GM12878 (cell line): ENCODE data around the gene MICAL3. TPM values are rescaled to one million over a fixed set of nuclear protein-coding genes. Genes with fewer than 3 reads are reported as not detected.

ENCODE experiments used
- ATAC-seq: fragments of 200-7000 bp; cut with Tn5 transposase; 3 replicates; pipeline ENCODE4 v1.9.1; 2020; ENCODE audit warnings: mild to moderate bottlenecking, moderate library complexity
- BruUV-seq: library from RNA; stranded (reverse); fragments of 400-500 nt; replicated peaks from 2 replicates; lab custom pipeline; 2021; lab: Mats Ljungman, UMichigan
- CTCF ChIA-PET: fragments of 300-600 bp; sonication (Branson Sonifier 250); formaldehyde crosslinking; extraction: SDS; loops from one replicate; lab custom pipeline; 2021; ENCODE audit warnings: inconsistent platforms; lab: Yijun Ruan, JAX
- POLR2A ChIA-PET: fragments of 350-600 bp; formaldehyde crosslinking; extraction: SDS; loops from one replicate; lab custom pipeline; 2021; ENCODE audit warnings: inconsistent platforms; lab: Charles Lee
- RAD21 ChIA-PET: fragments of 300-600 bp; sonication (Branson Sonifier 250); formaldehyde crosslinking; loops from one replicate; lab custom pipeline; 2023; ENCODE audit warnings: antibody characterized with exemption; ENCODE audit not compliant: unreplicated experiment; lab: Charles Lee
- SMC1A ChIA-PET: fragments of 300-600 bp; sonication (Branson Sonifier 250); formaldehyde crosslinking; loops from one replicate; lab custom pipeline; 2023; ENCODE audit not compliant: unreplicated experiment, uncharacterized antibody; lab: Charles Lee
- DNase-seq: peaks from one replicate; pipeline ENCODE4 v3.0.0-alpha.2; 2011; ENCODE audit warnings: low read depth, low spot score
- FAIRE-seq: peaks from 3 replicates; lab custom pipeline; 2011; peaks lifted over from hg19 to GRCh38; lab: Jason Lieb, UNC
- H2AFZ ChIP-seq: 2 replicates; pipeline ENCODE4 v1.6.0; 2011; ENCODE audit warnings: low read depth, low read length, control low read depth; ENCODE audit not compliant: control insufficient read depth
- H3K27ac ChIP-seq: 2 replicates; pipeline ENCODE4 v1.5.1; 2011; ENCODE audit warnings: control low read depth; ENCODE audit not compliant: control insufficient read depth, insufficient read depth
- H3K27me3 ChIP-seq, 2 experiments: replicated peaks in 1 of 2; 2 replicates each; pipeline versions ENCODE4 v1.6.0 to v1.6.1; 2011; ENCODE audit warnings: low read length in 1 of 2; ENCODE audit not compliant: control insufficient read depth in 2 of 2, insufficient read depth in 2 of 2
- H3K36me3 ChIP-seq, 2 experiments: 2 replicates each; pipeline ENCODE4 v1.5.1; 2011; ENCODE audit warnings: low read length in 1 of 2; ENCODE audit not compliant: control insufficient read depth in 2 of 2, insufficient read depth in 2 of 2
- H3K4me1 ChIP-seq: 2 replicates; pipeline ENCODE4 v1.6.1; 2011; ENCODE audit warnings: mild to moderate bottlenecking, low read length, moderate library complexity, mixed read lengths; ENCODE audit not compliant: control insufficient read depth, insufficient read depth
- H3K4me2 ChIP-seq: 2 replicates; pipeline ENCODE4 v1.6.0; 2011; ENCODE audit warnings: control low read depth; ENCODE audit not compliant: control insufficient read depth, insufficient read depth
- H3K4me3 ChIP-seq: fragments of 200-600 bp; sonication (generic); 2 replicates; pipeline ENCODE4 v1.5.1; 2016
- H3K79me2 ChIP-seq: 2 replicates; pipeline ENCODE4 v1.6.0; 2011; ENCODE audit warnings: low read length; ENCODE audit not compliant: control insufficient read depth, insufficient read depth
- H3K9ac ChIP-seq: 2 replicates; pipeline ENCODE4 v1.8.0; 2011; ENCODE audit warnings: low read length, control low read depth, mixed read lengths; ENCODE audit not compliant: control insufficient read depth, insufficient read depth
- H3K9me3 ChIP-seq: replicated peaks from 3 replicates; pipeline ENCODE4 v1.5.1; 2011; ENCODE audit warnings: mild to moderate bottlenecking, low read length; ENCODE audit not compliant: control insufficient read depth, insufficient read depth
- H4K20me1 ChIP-seq: 2 replicates; pipeline ENCODE4 v1.6.0; 2011; ENCODE audit not compliant: control insufficient read depth, insufficient read depth
- ASH2L ChIP-seq: fragments of 300-600, 200-600 bp; sonication (generic); IDR thresholded peaks from 2 replicates; pipeline ENCODE4 v1.6.1; 2017; ENCODE audit warnings: low read depth, mild to moderate bottlenecking, borderline replicate concordance
- ATF7 ChIP-seq: fragments of 450-650 bp; IDR thresholded peaks from 2 replicates; pipeline ENCODE4 v1.6.1; 2016; ENCODE audit warnings: low read depth, mild to moderate bottlenecking
- BACH1 ChIP-seq: fragments of 450-650 bp; IDR thresholded peaks from 2 replicates; pipeline ENCODE4 v1.6.1; 2017; ENCODE audit warnings: mild to moderate bottlenecking, borderline replicate concordance
- BCLAF1 ChIP-seq: fragments of 450-650 bp; IDR thresholded peaks from 2 replicates; pipeline ENCODE4 v1.6.1; 2017; ENCODE audit warnings: antibody characterized with exemption, mild to moderate bottlenecking, moderate library complexity
- BMI1 ChIP-seq: fragments of 450-650 bp; IDR thresholded peaks from 2 replicates; pipeline ENCODE4 v1.6.1; 2016; ENCODE audit warnings: mild to moderate bottlenecking, moderate library complexity, borderline replicate concordance
- HCFC1 ChIP-seq: fragments of 150-350 bp; IDR thresholded peaks from 2 replicates; pipeline ENCODE4 v1.6.1; 2014; ENCODE audit warnings: low read length
- MEF2B ChIP-seq: fragments of 450-650 bp; IDR thresholded peaks from 2 replicates; pipeline ENCODE4 v1.6.1; 2018; ENCODE audit warnings: mild to moderate bottlenecking, moderate library complexity; ENCODE audit not compliant: partially characterized antibody, poor library complexity, severe bottlenecking
- NFYB ChIP-seq: IDR thresholded peaks from 2 replicates; pipeline ENCODE4 v1.6.1; 2011; ENCODE audit warnings: low read depth, mild to moderate bottlenecking, low read length, improper control_type of control experiment, moderate library complexity; ENCODE audit not compliant: insufficient read depth
- RELB ChIP-seq: fragments of 450-650 bp; IDR thresholded peaks from 2 replicates; pipeline ENCODE4 v1.6.1; 2017; ENCODE audit warnings: low read depth, mild to moderate bottlenecking, moderate library complexity
- SREBF1 ChIP-seq: IDR thresholded peaks from 2 replicates; pipeline ENCODE4 v1.6.1; 2012; ENCODE audit warnings: mild to moderate bottlenecking, low read length
- TCF12 ChIP-seq: IDR thresholded peaks from 2 replicates; pipeline ENCODE4 v1.6.1; 2011; ENCODE audit warnings: low read depth, mild to moderate bottlenecking, low read length
- ZBTB11 ChIP-seq: fragments of 450-650 bp; formaldehyde crosslinking; IDR thresholded peaks from 2 replicates; pipeline ENCODE4 v1.5.0; 2022; ENCODE audit warnings: mild to moderate bottlenecking, missing genetic modification characterization
- ZBTB33 ChIP-seq: fragments of 450-650 bp; IDR thresholded peaks from 2 replicates; pipeline ENCODE4 v1.6.1; 2017; ENCODE audit warnings: mild to moderate bottlenecking
- WGBS: methylation state at CpG from one replicate; pipeline ENCODE4 v1.1.6; 2016; ENCODE audit warnings: low lambda C conversion rate; ENCODE audit not compliant: insufficient replicate concordance, insufficient coverage; ENCODE audit errors: missing lambda C conversion rate; 5-methylcytosine and 5-hydroxymethylcytosine counted together
- in situ Hi-C: fragments of 300-500 bp; cut with MboI; formaldehyde crosslinking; loops from 9 replicates; pipeline ENCODE4 v1.14.3; 2018; ENCODE audit warnings: mixed read lengths
- intact Hi-C: fragments of 100-400 bp; cut with micrococcal nuclease; formaldehyde crosslinking; loops from one replicate; pipeline ENCODE4 v1.14.2; 2022; ENCODE audit not compliant: unreplicated experiment
- polyA plus RNA-seq, 11 experiments: library from polyadenylated mRNA; depleted of rRNA in 4 of 11; unstranded in 6 of 11; stranded (reverse) in 5 of 11; fragments of >200 nt; fragmentation: Nextera tagmentation in 4 of 11; fragmentation: Illumina TruSeq in 1 of 11; extraction: Ambion mirVana in 4 of 11; extraction: Trizol in 1 of 11; gene quantifications; 1 replicate in 1 of 11; 2 replicates in 10 of 11; pipeline versions ENCODE4 v1.2.1 to v1.2.3, GENCODE V29; 2011 to 2016; ENCODE audit warnings: inconsistent platforms in 2 of 11, missing spikeins in 2 of 11, low read depth in 1 of 11
- total RNA-seq, 4 experiments: library from RNA; depleted of rRNA in 3 of 4; stranded (reverse); fragments of >200 nt in 3 of 4; fragmentation: Illumina TruSeq in 1 of 4; extraction: Trizol in 1 of 4; gene quantifications; 2 replicates each; pipeline versions ENCODE4 v1.2.1 to v1.2.3, GENCODE V29; 2013 to 2021

The MICAL3 gene
- total and polyA plus RNA-seq, 10 of the 15 experiments (the other 5 are each of a cell fraction or from before 2014, with no cell fraction given) = 2.6 to 92.2 (median 24.0) TPM

- peaks cover 0 to 12% of the 10 kb centered on the region in 2 experiments; a peak in 2 of 4 replicates for H3K36me3 ChIP-seq
- WGBS = 42% methylated on average over 9 of the region's 9 CpGs
- ATAC-seq = no peak
- TF ChIP-seq MEF2B (no peak), SREBF1 (no peak), BACH1 (no peak), ZBTB11 (no peak), ASH2L (no peak), NFYB (no peak), BMI1 (no peak), ATF7 (no peak), HCFC1 (no peak), TCF12 (no peak), BCLAF1 (no peak), RELB (no peak), ZBTB33 (no peak)
- TF ChIP-seq, all 136 proteins: peak for 0
- intact Hi-C loops (no loop called here), in situ Hi-C loops (no loop called here)
- 0 out of 2 replicates have a peak, but pooled peaks cover 4% of the 10 kb centered on the region for H3K4me1 ChIP-seq
- FAIRE-seq (no peak), DNase-seq (no peak)
- peaks cover 2% of the 10 kb centered on the region; the same call in 1 of the 2 replicates for H3K79me2 ChIP-seq
- no peak overlapping the region for H3K4me2 ChIP-seq
- ChIA-PET RAD21 (interaction anchor here (1.0 kb wide), 1 partner anchor 68 kb away, joined by 5 read pairs; the partner anchor contains the start of gene MICAL3), CTCF (interaction anchor here (1.2 kb wide), 1 partner anchor 120 kb away, joined by 3 read pairs; no protein-coding TSS in a partner anchor), POLR2A (no interaction called here), SMC1A (interaction anchor here (1.2 to 2.5 kb wide), 2 partner anchors 8 to 13 kb away, joined by 4 to 9 read pairs; no protein-coding TSS in a partner anchor)
- H3K9ac ChIP-seq = no peak overlapping the region
- H3K27ac ChIP-seq = no peak overlapping the region
- H2AFZ ChIP-seq = no peak overlapping the region
- H3K4me3 ChIP-seq = no peak overlapping the region
- no TSS peak for BruUV-seq
- H4K20me1 ChIP-seq = 0 out of 2 replicates have a peak, but pooled peaks cover 5% of the 10 kb centered on the region
- H3K9me3 ChIP-seq = no peaks in the 10 kb centered on the region
- no peaks in the 10 kb centered on the region for H3K27me3 ChIP-seq
Measured at GRCh38 chr22:17956630-17957029, 67.7 kb downstream of the MICAL3 start.
